GM23248 (cell line): Measurements from ENCODE around the gene BNIP5.

Source experiments
- EZH2 ChIP-seq: fragments of 200-600 bp; sonication (generic); IDR thresholded peaks from 2 replicates; pipeline ENCODE4 v1.6.1; 2018; ENCODE audit warnings: antibody characterized with exemption, mild to moderate bottlenecking; ENCODE audit not compliant: insufficient read depth, poor library complexity, severe bottlenecking
- EZH2phosphoT487 ChIP-seq: fragments of 200-600 bp; sonication (generic); IDR thresholded peaks from 2 replicates; pipeline ENCODE4 v1.6.1; 2018; ENCODE audit warnings: antibody characterized with exemption, moderate library complexity, mild to moderate bottlenecking, low read depth; ENCODE audit not compliant: insufficient read depth

DNA sequence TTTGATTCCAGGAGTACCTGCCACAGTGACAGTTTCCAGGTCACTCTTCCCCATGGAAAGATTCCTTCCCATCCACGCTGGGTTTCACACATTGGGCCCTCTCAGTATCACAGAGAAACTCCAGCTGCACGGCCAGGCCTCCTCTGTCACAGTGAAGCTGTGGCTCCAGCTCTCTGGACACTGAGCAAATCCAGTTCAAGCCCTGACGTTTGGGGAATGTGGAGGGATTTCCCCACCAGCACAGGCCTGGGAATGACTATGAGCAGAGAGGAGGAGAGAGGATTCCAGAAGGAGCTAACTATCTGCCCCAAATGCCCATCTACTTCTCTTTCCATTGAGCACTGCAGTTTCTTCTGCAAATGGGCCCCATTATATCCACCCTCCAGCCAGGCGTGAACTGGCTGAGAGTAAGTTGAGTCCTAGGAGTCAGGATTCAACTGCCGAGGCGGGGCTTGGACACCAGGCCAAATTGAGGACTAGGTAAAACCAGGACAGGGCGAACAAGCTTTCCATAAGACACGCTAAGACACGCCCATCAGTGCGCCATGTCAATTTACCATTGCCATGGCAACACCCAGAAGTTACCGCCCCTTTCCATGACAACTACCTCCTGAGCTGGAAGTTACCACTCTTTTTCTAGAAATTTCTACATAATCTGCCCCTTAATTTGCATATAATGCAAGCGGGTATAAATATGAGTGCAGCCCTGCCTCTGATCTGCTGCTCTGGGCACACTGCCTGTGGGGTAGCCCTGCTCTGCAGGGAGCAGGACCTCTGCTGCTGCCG, 9.2 kb upstream of the BNIP5 start:
- TF ChIP-seq EZH2: no peak
- no peak for TF ChIP-seq EZH2phosphoT487
